ENCODE measurements around the gene VILL.

The VILL gene

GRCh38 chr3:37999836-38000235, 9.2 kb downstream of the VILL start:
- Histone ChIP-seq H3K4me2 (ENCODE audit: low read length) (no peak overlapping the region), H3K9me3 (ENCODE audit: insufficient read depth, low read length) (no peaks in the 10 kb centered on the region), H3K9ac (ENCODE audit: low read length) (no peak overlapping the region), H2AFZ (ENCODE audit: low read depth, low read length) (no peak overlapping the region), H3K27ac (ENCODE audit: low read length) (no peak overlapping the region), H3K36me3 (replicated peaks; ENCODE audit: low read depth, low read length) (peaks cover 16% of the 10 kb centered on the region), H3K4me1 (ENCODE audit: low read length) (peaks cover 11% of the 10 kb centered on the region), H3K79me2 (ENCODE audit: low read length) (peaks cover 9% of the 10 kb centered on the region), H4K20me1 (ENCODE audit: insufficient read depth, low read length) (no peaks in the 10 kb centered on the region), H3K27me3 (ENCODE audit: low read depth, low read length) (no peaks in the 10 kb centered on the region), H3K4me3 (ENCODE audit: low read length) (no peak overlapping the region)
- TF ChIP-seq EZH2phosphoT487 (IDR thresholded peaks at IDR 0.05; ENCODE audit: low read depth) (no peak), CTCF (IDR thresholded peaks at IDR 0.05; ENCODE audit: low read depth, low read length) (no peak)

GRCh38 chr3:38000242-38000916, 9.8 kb downstream of the VILL start:
- Histone ChIP-seq H3K4me1 (ENCODE audit: low read length) (peaks cover 5% of the 10 kb centered on the region), H4K20me1 (ENCODE audit: insufficient read depth, low read length) (no peaks in the 10 kb centered on the region), H3K79me2 (ENCODE audit: low read length) (peaks cover 3% of the 10 kb centered on the region), H3K36me3 (replicated peaks; ENCODE audit: low read depth, low read length) (peaks cover 16% of the 10 kb centered on the region), H3K4me3 (ENCODE audit: low read length) (no peak overlapping the region), H3K27me3 (ENCODE audit: low read depth, low read length) (no peaks in the 10 kb centered on the region), H3K9me3 (ENCODE audit: insufficient read depth, low read length) (no peaks in the 10 kb centered on the region), H3K9ac (ENCODE audit: low read length) (no peak overlapping the region), H3K4me2 (ENCODE audit: low read length) (no peak overlapping the region), H2AFZ (ENCODE audit: low read depth, low read length) (no peak overlapping the region), H3K27ac (ENCODE audit: low read length) (no peak overlapping the region)
- TF ChIP-seq EZH2phosphoT487 (IDR thresholded peaks at IDR 0.05; ENCODE audit: low read depth) (no peak), CTCF (IDR thresholded peaks at IDR 0.05; ENCODE audit: low read depth, low read length) (no peak)

GRCh38 chr3:38000965-38001455, 10.4 kb downstream of the VILL start:
- no peak overlapping the region for H3K27ac ChIP-seq (ENCODE audit: low read length)
- no peak overlapping the region for H3K4me2 ChIP-seq (ENCODE audit: low read length)

More at GRCh38 chr3:38000965-38001455, 10.4 kb downstream of the VILL start:
- no peak for TF ChIP-seq EZH2phosphoT487 (IDR thresholded peaks at IDR 0.05; ENCODE audit: low read depth)
- TF ChIP-seq CTCF (IDR thresholded peaks at IDR 0.05; ENCODE audit: low read depth, low read length): no peak
- no peaks in the 10 kb centered on the region for H3K27me3 ChIP-seq (ENCODE audit: low read depth, low read length)
- no peaks in the 10 kb centered on the region for H3K79me2 ChIP-seq (ENCODE audit: low read length)
- no peak overlapping the region for H2AFZ ChIP-seq (ENCODE audit: low read depth, low read length)
- peaks cover 4% of the 10 kb centered on the region for H3K4me1 ChIP-seq (ENCODE audit: low read length)
- H3K9me3 ChIP-seq (ENCODE audit: insufficient read depth, low read length): no peaks in the 10 kb centered on the region
- no peak overlapping the region for H3K4me3 ChIP-seq (ENCODE audit: low read length)
- H4K20me1 ChIP-seq (ENCODE audit: insufficient read depth, low read length): no peaks in the 10 kb centered on the region
- no peak overlapping the region for H3K9ac ChIP-seq (ENCODE audit: low read length)
- peaks cover 16% of the 10 kb centered on the region for H3K36me3 ChIP-seq (replicated peaks; ENCODE audit: low read depth, low read length)

Measured in OCI-LY3 (cell line).